GM21723 (cell line): ENCODE results near the gene PTPRF.
"Not testable (repeated sequence)": the region's sequence is repeated elsewhere in the genome, so short reads cannot be mapped to it uniquely, and the experiment has no call there.

Source experiments
- ATAC-seq: cut with Tn5 transposase; IDR thresholded peaks from one replicate; pipeline ENCODE4 v1.9.1; 2021; ENCODE audit warnings: mild to moderate bottlenecking, moderate library complexity; ENCODE audit not compliant: unreplicated experiment

PTPRF gene

DNA sequence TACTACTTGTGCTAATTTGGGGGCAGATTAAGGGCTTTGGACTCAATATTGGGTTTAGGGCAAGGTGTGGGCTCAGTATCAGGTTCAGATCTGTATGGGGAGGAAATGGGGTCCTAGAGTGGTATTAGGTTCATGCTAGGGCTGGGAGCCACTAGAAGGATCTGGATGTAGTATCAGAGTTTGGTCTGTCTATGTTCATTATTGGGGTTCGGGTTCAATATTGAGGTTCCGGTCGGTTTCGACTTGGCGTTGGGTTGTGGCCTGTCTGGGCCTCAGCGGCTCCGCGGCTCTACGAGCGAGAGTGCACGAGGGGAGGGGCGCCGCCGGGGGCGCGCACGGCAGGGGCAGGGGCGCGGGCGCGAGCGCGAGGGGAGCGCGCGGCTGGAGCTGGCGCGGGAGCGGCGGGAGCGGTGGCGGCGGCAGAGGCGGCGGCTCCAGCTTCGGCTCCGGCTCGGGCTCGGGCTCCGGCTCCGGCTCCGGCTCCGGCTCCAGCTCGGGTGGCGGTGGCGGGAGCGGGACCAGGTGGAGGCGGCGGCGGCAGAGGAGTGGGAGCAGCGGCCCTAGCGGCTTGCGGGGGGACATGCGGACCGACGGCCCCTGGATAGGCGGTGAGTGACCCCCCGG lies at the start of gene PTPRF:
TSS of gene PTPRF (plus strand) at position 401 of the 624 bp plus-strand sequence. CDS start 14,193 bp downstream, outside the sequence.
- ATAC-seq, result no peak

DNA sequence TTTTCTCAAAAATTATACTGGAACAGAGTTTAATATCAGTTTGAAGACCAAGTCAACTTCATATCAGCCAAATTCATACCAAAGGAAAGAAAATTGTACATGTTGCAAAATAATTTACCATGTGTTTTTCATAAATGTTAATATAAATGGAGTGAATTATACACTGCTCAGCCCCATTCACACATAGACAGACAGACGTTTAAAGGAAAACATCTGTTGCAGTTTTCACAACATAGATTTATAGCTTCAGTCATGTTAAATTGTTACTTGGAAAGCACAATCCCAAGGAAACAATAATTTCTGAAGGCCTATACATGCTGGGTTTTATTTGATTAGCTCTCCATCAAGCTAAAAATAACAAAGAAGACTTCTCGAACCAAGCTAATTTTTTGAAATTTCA lies 49.2 kb upstream of the PTPRF start:
- ATAC-seq, result no peak

DNA sequence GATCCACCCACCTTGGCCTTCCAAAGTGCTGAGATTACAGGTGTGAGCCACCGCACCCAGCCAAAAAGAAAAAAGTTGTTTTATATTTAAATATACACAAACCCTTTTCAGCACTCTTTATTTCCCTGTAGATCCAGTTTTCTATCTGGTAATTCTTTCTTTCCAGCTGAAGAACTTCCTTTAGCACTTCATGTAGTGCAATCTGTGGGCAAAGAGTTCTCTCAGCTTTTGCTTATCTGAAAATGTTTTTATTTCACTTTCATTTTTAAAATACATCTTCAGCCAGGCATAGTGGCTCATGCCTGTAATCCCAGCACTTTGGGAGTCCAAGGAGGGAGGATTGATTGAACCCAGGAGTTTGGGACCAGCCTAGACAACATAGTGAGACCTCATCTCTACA lies 48.5 kb upstream of the PTPRF start:
- ATAC-seq, result no peak

DNA sequence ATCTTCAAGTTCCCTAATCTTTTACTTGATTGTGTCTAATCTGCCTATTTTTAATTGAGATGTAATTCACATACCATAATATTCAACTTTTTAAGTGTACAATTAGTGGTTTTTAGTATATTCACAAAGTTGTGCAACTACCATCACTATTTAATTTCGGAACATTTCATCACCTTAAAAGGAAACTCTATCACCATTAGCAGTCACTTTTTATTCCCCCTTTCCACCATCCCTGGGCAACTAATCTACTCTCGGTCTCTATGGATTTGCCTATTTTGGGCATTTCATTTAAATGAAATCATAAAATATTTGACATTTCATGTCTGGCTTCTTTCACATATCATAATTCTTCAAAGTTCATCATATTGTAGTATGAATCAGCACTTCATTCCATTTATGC lies 46.3 kb upstream of the PTPRF start:
- no peak for ATAC-seq

DNA sequence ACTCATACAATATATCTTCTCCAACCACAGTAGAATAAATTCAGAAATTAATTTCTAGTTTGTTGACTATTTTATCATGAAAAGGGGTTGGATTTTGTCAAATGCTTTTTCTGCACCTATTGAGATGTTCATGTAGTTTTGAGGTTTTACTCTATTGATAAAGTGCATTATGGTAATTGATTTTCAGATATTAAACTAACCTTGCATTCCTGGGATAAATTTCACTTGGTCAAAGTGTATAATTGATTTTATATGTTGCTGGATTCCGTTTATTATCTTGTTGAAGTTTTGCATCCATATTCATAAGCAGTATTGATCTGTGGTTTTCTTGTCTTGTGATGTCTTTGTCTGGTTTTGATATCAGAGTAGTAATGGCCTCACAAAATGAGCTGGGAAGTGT lies 42.5 kb upstream of the PTPRF start:
- no peak for ATAC-seq

DNA sequence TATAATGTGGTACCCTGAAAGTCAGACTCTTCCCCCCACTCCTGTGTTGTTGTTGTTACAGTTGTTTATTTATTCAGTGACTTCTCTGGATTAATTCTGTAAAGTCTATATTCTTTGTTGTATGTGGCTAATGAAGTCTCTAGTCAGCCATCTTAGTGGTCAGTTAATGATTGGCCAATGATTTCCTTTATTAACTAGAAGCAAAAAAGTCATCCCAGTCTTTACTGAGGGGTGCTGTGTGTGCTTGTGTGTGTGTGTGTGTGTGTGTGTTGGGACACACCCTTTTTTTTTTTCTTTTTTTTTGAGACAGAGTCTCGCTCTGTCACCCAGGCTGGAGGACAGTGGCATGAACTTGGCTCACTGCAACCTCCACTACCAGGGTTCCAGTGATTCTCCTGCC lies 39.6 kb upstream of the PTPRF start:
- ATAC-seq, result no peak

DNA sequence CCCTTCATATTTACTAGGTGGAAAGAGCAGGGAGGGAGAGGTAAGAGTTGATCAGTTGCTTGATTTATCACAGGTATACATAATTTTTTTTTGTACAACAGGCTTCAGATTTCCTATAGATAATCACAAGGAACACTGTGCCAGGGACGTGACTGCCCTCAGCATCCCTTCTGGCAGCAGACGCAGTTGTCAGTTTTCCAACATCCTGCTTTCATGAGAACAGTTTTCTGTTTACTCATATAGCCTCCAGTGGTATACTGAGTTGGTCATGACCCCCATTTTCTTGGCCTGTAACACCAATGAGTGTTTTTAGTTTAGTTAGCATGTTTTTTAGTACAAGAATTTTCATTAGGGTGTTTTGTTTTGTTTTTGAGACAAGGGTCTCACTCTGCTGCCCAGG lies 37.9 kb upstream of the PTPRF start:
- no peak for ATAC-seq

DNA sequence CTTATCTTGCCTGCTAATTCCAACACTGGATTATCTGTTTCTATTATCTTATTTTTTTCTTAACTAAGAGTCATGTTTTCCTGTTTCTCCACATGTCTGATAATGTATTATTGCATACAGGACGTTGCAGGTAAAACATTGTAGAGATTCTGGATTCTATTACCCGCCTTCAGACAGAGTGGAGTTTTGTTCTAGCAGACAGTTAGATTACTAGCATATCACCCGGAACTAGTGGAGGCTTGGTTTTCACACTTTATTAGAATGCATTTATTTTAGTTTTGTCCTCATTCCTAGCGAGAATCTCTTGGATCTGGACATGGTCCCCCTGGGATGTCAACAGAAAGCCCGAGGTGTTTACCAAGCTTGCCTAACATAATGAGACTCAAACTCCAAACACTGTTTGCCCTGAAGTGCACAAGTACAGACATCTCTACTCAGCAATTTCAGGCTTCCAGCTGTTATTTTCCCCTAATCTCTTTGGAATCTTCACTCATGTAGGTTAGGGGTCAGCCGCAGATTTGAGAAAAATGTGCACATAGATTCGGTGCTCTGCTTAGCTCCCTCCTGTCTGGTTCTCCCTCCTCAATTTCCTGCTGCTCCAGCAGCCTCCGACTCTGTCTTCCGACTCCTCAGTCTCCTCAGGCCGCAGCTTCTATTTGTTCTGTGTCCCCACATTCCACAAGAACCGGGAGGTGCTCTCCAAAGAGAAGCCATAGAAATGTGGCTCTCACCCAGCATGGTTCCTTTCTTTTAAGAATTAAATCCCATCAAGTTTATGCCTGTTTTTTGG lies 36.8 kb upstream of the PTPRF start:
- ATAC-seq, result no peak

DNA sequence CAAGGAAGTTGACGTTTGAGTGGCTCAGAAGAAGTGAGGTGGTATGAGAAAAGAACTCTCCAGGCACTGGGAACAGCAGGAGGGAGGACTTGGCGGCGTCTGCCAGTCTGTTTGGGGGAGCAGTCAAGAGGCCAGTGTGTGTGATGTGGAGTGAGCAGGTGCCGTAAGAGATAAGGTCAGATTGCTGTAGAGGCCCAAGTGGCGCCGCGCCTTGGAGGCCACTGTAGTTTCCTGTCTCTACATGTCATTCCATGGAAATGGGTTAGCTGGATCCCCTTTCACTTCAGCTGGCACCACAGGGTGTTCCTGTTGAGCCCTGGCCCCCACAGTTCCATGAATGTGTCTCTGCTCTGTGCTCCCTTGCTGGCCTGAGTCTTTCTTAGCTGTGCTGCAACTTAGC lies 35.5 kb upstream of the PTPRF start:
- ATAC-seq, result no peak

DNA sequence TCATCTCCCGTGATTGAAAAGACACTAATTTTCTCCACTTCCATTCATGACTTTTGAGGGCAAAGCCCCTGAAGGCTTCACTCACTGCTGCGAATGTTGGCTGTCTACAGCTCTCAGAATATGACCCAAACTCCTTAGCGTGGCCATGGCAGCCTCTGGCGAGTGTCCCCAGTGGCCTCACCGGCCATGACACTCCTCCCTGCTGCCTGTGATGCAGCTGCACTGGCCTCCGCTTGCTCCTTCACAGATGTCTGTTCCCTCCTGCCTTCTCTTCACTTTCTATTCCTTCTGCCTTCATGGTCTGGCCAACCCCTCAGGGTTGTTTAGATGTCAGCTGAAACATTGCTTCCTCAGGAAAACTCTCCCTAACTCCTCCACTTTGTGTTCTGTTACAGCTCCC lies 30.8 kb upstream of the PTPRF start:
- no peak for ATAC-seq

DNA sequence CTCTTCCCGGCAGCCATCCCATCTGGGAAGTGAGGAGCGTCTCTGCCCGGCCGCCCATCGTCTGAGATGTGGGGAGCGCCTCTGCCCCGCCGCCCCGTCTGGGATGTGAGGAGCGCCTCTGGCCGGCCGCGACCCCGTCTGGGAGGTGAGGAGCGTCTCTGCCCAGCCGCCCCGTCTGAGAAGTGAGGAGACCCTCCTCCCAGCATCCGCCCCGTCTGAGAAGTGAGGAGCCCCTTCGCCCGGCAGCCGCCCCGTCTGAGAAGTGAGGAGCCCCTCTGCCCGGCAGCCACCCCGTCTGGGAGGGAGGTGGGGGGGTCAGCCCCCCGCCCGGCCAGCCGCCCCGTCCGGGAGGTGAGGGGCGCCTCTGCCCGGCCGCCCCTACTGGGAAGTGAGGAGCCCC lies 28.9 kb upstream of the PTPRF start:
- not testable (repeated sequence) for ATAC-seq

DNA sequence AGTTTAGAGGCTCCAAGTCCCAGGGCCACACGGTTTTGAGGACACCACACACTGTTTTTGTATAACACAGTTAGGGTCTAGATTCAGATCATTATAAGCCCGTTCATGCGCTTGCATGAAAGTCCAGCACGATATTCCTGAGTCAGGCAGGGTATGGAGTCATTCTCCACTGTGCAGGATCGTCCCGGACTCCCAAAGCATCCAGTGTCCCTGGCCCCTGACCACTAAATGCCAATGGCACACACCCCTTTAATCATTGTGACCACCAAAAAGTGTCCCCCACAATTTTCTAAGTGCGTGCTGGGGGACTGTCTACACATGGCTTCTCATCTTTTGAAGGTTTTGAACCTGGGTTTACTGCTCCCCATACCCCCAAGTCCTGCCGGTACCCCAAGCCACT lies 27.1 kb upstream of the PTPRF start:
- no peak for ATAC-seq

DNA sequence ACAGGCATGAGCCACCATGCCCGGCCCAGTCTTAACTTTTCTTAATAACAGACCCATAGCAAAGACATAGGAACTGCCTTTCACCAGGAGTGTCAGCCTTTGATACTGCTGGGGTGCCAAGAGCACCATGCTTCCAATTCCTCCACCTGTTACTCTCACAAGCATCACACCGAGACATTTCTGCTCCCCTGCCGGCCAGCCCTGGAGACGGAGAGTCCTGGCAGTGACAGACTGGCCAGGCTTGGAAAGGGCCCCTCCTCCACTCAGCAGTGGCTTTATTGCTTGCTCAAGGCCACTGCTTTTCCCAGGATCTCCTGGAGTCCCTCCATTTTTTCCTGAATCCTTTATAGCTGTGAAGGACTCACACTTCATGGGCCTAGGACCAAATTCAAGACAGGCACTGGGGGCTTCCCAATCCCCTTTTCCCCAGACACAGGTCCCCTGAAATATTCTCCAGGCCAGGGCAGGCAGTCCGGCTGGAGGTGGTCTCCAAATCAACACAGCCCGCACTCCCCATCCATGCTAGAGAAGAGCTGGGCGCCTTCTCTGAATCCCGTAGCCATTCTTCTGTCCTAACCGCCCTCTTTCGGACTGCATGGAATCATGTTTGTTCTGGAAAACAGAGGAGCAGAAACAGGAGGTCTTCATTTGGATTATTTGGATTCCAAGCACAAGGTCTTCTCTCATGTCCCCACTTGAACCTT lies 25.5 kb upstream of the PTPRF start:
- ATAC-seq, result no peak

DNA sequence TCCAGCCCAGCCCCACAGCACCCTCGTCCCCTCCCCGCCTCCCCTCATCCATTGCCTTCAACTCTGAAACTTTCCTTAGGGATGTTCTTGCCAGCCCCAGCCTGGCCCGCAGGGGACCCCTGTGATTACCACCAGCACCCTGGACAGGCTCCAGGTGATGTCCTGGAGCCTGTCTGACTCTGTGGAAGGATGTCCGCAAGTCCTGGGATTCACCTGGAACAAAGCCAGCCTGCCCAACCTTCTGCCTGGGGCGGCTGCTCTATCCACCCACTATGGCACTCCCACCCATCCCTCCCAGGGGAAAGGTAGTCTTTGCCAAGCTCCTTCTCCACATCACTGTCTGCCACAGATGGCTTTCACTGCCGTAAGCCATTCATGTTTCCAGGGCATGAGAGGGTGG lies 24.4 kb upstream of the PTPRF start:
- ATAC-seq, result no peak

DNA sequence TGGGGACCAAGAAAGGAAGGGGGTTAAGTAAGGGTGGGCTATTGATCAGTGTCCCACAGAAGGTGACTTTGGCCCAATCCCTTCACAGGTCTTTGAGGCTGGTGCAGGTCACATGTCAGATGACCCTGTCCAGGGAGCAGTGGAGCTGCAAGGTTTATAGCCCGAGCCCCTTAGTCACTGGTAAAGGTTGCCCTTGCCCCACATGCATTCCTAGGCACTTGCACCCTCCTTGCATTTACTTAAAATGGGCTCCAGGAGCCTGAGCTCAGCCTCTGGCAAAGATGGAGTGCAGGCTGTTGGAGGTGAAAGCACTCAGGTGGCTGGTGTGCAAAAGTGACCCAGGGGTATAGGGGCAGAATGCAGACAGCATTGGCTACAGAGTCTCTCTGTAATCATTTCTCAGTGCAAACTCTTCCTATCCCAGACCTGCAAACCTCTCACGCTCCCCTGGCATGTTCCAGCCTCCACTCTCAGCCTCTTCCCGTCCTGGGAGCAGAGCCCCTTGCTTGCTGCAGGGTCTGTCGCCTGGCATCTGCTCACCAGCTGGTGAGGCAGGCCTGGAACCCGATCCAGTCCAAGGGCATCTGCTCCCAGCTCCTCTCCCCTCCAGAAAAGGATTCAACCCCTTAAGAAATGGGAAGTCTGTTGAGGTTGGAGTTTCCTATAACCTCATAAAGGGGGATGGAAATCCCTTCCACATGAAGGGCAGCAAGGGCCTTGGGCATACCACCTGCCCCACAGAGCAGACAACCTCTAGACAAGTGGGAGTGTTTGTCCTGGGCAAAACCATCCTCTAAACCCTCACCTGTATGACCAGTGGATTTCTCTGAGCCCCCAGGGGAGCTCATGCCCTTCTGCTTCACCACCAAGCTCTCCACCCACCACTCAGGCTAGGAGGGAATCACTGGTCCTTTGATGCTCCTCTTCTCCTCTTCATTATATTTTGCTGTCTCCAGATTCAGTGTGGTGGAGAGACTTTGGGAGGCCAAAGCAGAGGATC lies 23.1 kb upstream of the PTPRF start:
- no peak for ATAC-seq

DNA sequence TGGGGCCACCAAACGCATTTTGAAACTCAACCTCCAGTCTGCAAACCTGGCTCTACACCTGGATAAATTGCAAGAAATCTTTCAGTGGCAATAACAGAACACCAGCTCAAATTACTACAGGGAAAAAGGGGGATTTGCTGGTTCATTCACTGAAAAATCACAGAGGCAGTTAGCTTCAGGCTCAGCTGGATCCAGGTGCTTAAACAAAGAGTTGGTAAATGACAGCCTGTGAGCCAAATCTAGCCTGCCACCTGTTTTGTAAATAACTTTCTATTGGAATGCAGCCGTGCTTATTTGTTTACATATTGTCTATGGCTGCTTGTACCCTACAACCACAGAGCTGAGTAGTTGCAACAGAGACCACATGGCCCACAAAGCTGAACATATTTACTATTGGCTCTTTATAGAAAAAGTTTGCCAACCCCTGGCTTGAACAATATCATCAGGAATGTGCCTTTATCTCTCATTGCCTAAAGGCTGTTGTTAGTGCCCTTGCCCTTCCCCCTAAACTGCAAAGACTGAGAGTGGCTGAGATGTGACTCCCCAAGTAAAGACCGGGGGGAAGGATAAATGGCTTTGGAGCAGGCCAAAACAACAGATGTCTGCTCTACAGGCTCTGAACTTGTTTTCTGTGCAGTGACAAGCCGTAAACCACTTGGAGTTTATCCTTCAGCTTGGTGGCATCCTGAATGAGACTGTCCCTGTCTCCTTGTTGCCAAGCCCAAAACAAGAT lies 21.5 kb upstream of the PTPRF start:
- ATAC-seq, result no peak

DNA sequence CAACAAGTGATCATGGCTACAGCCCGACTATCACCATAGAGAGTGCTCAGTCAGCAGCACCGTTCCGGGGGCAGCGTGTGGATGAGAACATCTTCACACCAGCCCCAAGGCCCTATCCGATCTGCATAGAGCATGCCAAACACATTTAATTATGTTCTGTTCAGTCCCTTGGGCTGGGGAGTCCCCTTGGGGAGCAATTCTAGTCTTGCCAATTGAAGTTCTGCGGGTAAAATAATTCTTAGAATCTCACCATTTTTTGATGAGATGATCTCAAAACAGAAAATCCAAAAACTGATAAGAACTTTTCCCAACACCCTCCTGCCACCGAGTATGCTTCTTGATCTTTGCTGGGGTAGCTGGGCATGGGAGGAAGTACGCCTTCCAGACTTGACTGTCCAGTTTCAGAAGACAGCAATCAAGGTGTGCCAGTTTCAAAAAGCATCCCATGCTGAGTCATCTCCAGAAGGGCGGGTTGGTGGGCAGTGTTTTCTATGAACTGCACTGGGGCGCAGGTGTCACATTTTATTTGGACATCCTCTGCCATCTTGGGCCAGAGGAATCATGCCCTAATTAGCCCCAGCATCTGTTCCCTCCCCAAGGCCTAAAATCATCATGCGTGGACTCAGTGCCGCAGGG lies 20.8 kb upstream of the PTPRF start:
- no peak for ATAC-seq

DNA sequence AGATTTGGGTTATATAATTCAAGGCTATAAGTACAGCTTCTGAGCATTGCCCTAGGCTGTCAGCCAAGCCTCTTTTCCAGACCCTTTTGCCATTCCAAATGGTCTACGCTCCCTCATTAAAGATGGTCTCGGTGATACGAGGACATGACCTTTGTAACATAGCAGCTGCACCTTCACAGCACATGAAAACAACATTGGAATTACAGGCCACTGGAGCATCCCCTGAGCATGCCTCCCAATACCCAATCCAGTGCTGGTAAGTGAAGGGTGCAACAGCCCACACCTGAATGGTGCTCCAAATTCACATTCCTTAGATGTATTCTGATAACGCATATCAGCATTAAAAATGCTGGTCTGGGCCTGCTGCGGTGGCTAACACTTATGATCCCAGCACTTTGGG lies 20.1 kb upstream of the PTPRF start:
- no peak for ATAC-seq

DNA sequence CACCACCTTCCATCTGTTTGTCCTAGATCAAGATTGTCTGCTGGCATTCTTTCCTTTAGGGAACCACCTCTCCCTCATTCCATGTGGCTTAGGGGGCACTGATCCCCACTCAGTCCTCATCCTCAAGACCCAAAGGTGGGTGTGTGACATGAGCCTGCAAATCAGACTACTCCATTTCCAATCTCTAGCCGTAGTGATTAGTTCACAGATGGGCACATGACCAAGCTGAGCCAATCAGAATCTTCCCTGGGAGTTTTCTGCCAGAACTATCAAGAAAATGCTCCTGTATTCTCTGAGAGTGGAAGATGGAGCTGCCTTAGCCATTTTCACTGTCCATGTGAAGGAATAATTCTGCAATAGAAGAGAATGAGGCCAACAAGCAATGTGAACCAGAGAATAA lies 19.3 kb upstream of the PTPRF start:
- ATAC-seq, result no peak

DNA sequence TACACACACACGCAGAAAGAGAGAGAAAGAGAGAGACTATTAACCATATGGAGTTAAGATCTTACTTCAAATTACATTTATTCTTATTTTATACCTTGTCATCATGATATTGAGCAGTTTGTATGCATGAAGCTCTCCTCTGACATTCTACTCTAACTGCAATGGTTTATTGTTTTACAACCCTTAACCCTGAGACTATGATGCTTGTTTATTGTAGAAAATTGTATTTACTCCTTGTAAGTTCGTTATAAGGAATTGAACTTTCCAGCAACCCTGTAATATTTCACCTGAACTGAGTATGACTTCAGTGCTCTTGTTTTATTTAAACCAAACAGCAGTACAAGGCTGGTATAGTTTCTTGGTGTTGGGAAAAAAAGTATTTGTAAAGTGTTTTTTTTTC lies 18.6 kb upstream of the PTPRF start:
- ATAC-seq, result no peak
